Measurements from ENCODE around the gene SLC34A3.
A peak's percentile ranks its signal among the peaks of the same experiment; 100 is the strongest.
"Not testable (repeated sequence)": the region's sequence is repeated elsewhere in the genome, so short reads cannot be mapped to it uniquely, and the experiment has no call there.

Gene SLC34A3

GRCh38 chr9:137251490-137252268 is 21.0 kb downstream of the SLC34A3 start:
- no peaks in the 10 kb centered on the region for H3K9me3 ChIP-seq (ENCODE audit: control insufficient read depth in 1 of 2, low read length in 2 of 2)

GRCh38 chr9:137252555-137253506 is 22.1 kb downstream of the SLC34A3 start:
- H3K4me1 ChIP-seq (ENCODE audit: control insufficient read depth in 1 of 2, insufficient read depth in 2 of 2, low read length in 2 of 2): peaks cover 21 to 33% of the 10 kb centered on the region in 2 donors
- H3K27me3 ChIP-seq (ENCODE audit: control insufficient read depth in 1 of 2, insufficient read depth in 2 of 2, low read length in 2 of 2): no peaks in the 10 kb centered on the region
- H3K9me3 ChIP-seq (ENCODE audit: control insufficient read depth in 1 of 2, low read length in 2 of 2): no peaks in the 10 kb centered on the region
- H3K27ac ChIP-seq (ENCODE audit: low read depth, low read length): no peak overlapping the region
- no peak overlapping the region for H3K9ac ChIP-seq (ENCODE audit: low read depth in 1 of 2, low read length in 2 of 2)
- H3K36me3 ChIP-seq (ENCODE audit: control insufficient read depth in 1 of 2, insufficient read depth in 2 of 2, low read length in 2 of 2): peaks cover 0 to 10% of the 10 kb centered on the region in 2 donors
- H3K4me3 ChIP-seq (ENCODE audit: low read depth in 1 of 2, low read length in 2 of 2): no peak overlapping the region

More at GRCh38 chr9:137251490-137252268, 21.0 kb downstream of the SLC34A3 start:
- H3K4me1 ChIP-seq (ENCODE audit: control insufficient read depth in 1 of 2, insufficient read depth in 2 of 2, low read length in 2 of 2): peaks cover 18 to 29% of the 10 kb centered on the region in 2 donors
- H3K9ac ChIP-seq (ENCODE audit: low read depth in 1 of 2, low read length in 2 of 2): no peak overlapping the region
- no peak overlapping the region for H3K27ac ChIP-seq (ENCODE audit: low read depth, low read length)
- H3K36me3 ChIP-seq (ENCODE audit: control insufficient read depth in 1 of 2, insufficient read depth in 2 of 2, low read length in 2 of 2): peaks cover 0 to 6% of the 10 kb centered on the region in 2 donors
- H3K27me3 ChIP-seq (ENCODE audit: control insufficient read depth in 1 of 2, insufficient read depth in 2 of 2, low read length in 2 of 2): no peaks in the 10 kb centered on the region
- H3K4me3 ChIP-seq (ENCODE audit: low read depth in 1 of 2, low read length in 2 of 2): no peak overlapping the region

- H3K4me3 ChIP-seq (ENCODE audit: low read depth in 1 of 2, low read length in 2 of 2): peak overlapping the region; percentile 78 to 79
- H3K27me3 ChIP-seq (ENCODE audit: control insufficient read depth in 1 of 2, insufficient read depth in 2 of 2, low read length in 2 of 2): no peaks in the 10 kb centered on the region
- H3K36me3 ChIP-seq (ENCODE audit: control insufficient read depth in 1 of 2, insufficient read depth in 2 of 2, low read length in 2 of 2): peaks cover under 1 to 18% of the 10 kb centered on the region in 2 donors
- H3K27ac ChIP-seq (ENCODE audit: low read depth, low read length): peak overlapping the region; percentile 63
- H3K9ac ChIP-seq (ENCODE audit: low read depth in 1 of 2, low read length in 2 of 2): peak overlapping the region; percentile 74 to 91
- no peaks in the 10 kb centered on the region for H3K9me3 ChIP-seq (ENCODE audit: control insufficient read depth in 1 of 2, low read length in 2 of 2)
- H3K4me1 ChIP-seq (ENCODE audit: control insufficient read depth in 1 of 2, insufficient read depth in 2 of 2, low read length in 2 of 2): peaks cover 21 to 33% of the 10 kb centered on the region in 2 donors
Measured at GRCh38 chr9:137253717-137254623, 23.3 kb downstream of the SLC34A3 start.

GRCh38 chr9:137254624-137255447 is 24.1 kb downstream of the SLC34A3 start, which contains the start of gene NELFB:
TSS of gene NELFB (plus strand) at chr9:137255327.
- peaks cover 21 to 33% of the 10 kb centered on the region in 2 donors for H3K4me1 ChIP-seq (ENCODE audit: control insufficient read depth in 1 of 2, insufficient read depth in 2 of 2, low read length in 2 of 2)
- peak within 1 kb of the TSS; percentile 74 to 91 for H3K9ac ChIP-seq (ENCODE audit: low read depth in 1 of 2, low read length in 2 of 2)
- H3K36me3 ChIP-seq (ENCODE audit: control insufficient read depth in 1 of 2, insufficient read depth in 2 of 2, low read length in 2 of 2): peaks cover 5 to 21% of the 10 kb centered on the region in 2 donors
- H3K27me3 ChIP-seq (ENCODE audit: control insufficient read depth in 1 of 2, insufficient read depth in 2 of 2, low read length in 2 of 2): no peaks in the 10 kb centered on the region
- peak within 1 kb of the TSS; percentile 84 to 93 for H3K4me3 ChIP-seq (ENCODE audit: low read depth in 1 of 2, low read length in 2 of 2)
- no peaks in the 10 kb centered on the region for H3K9me3 ChIP-seq (ENCODE audit: control insufficient read depth in 1 of 2, low read length in 2 of 2)
- peak within 1 kb of the TSS; percentile 63 for H3K27ac ChIP-seq (ENCODE audit: low read depth, low read length)

- Histone ChIP-seq H3K4me3 (ENCODE audit: low read depth in 1 of 2, low read length in 2 of 2) (peak overlapping the region; percentile 84 to 93), H3K27me3 (ENCODE audit: control insufficient read depth in 1 of 2, insufficient read depth in 2 of 2, low read length in 2 of 2) (no peaks in the 10 kb centered on the region), H3K9me3 (ENCODE audit: control insufficient read depth in 1 of 2, low read length in 2 of 2) (no peaks in the 10 kb centered on the region), H3K27ac (ENCODE audit: low read depth, low read length) (peak overlapping the region; percentile 32), H3K4me1 (ENCODE audit: control insufficient read depth in 1 of 2, insufficient read depth in 2 of 2, low read length in 2 of 2) (peaks cover 21 to 33% of the 10 kb centered on the region in 2 donors), H3K9ac (ENCODE audit: low read depth in 1 of 2, low read length in 2 of 2) (peak overlapping the region; percentile 65 to 85), H3K36me3 (ENCODE audit: control insufficient read depth in 1 of 2, insufficient read depth in 2 of 2, low read length in 2 of 2) (peaks cover 5 to 21% of the 10 kb centered on the region in 2 donors)
Measured at GRCh38 chr9:137255448-137256114, 24.9 kb downstream of the SLC34A3 start.

GRCh38 chr9:137256362-137256761 is 25.7 kb downstream of the SLC34A3 start:
- no peaks in the 10 kb centered on the region for H3K27me3 ChIP-seq (ENCODE audit: control insufficient read depth in 1 of 2, insufficient read depth in 2 of 2, low read length in 2 of 2)
- peak overlapping the region; percentile 84 to 93 for H3K4me3 ChIP-seq (ENCODE audit: low read depth in 1 of 2, low read length in 2 of 2)
- no peaks in the 10 kb centered on the region for H3K9me3 ChIP-seq (ENCODE audit: control insufficient read depth in 1 of 2, low read length in 2 of 2)
- H3K9ac ChIP-seq (ENCODE audit: low read depth in 1 of 2, low read length in 2 of 2): peak overlapping the region; percentile 65 to 85
- H3K27ac ChIP-seq (ENCODE audit: low read depth, low read length): no peak overlapping the region
- H3K4me1 ChIP-seq (ENCODE audit: control insufficient read depth in 1 of 2, insufficient read depth in 2 of 2, low read length in 2 of 2): peaks cover 21 to 33% of the 10 kb centered on the region in 2 donors
- H3K36me3 ChIP-seq (ENCODE audit: control insufficient read depth in 1 of 2, insufficient read depth in 2 of 2, low read length in 2 of 2): peaks cover 5 to 21% of the 10 kb centered on the region in 2 donors

GRCh38 chr9:137256856-137257255 is 26.2 kb downstream of the SLC34A3 start:
- H3K4me3 ChIP-seq (ENCODE audit: low read depth in 1 of 2, low read length in 2 of 2): peak overlapping the region; percentile 84 to 93
- peaks cover 5 to 21% of the 10 kb centered on the region in 2 donors for H3K36me3 ChIP-seq (ENCODE audit: control insufficient read depth in 1 of 2, insufficient read depth in 2 of 2, low read length in 2 of 2)
- H3K9ac ChIP-seq (ENCODE audit: low read depth in 1 of 2, low read length in 2 of 2): no peak overlapping the region
- H3K4me1 ChIP-seq (ENCODE audit: control insufficient read depth in 1 of 2, insufficient read depth in 2 of 2, low read length in 2 of 2): peaks cover 21 to 33% of the 10 kb centered on the region in 2 donors
- H3K27me3 ChIP-seq (ENCODE audit: control insufficient read depth in 1 of 2, insufficient read depth in 2 of 2, low read length in 2 of 2): no peaks in the 10 kb centered on the region
- H3K27ac ChIP-seq (ENCODE audit: low read depth, low read length): no peak overlapping the region
- no peaks in the 10 kb centered on the region for H3K9me3 ChIP-seq (ENCODE audit: control insufficient read depth in 1 of 2, low read length in 2 of 2)

GRCh38 chr9:137262173-137262908 is 31.6 kb downstream of the SLC34A3 start:
- not testable (repeated sequence) for H3K9ac ChIP-seq (ENCODE audit: low read depth in 1 of 2, low read length in 2 of 2); H3K4me1 ChIP-seq (ENCODE audit: control insufficient read depth in 1 of 2, insufficient read depth in 2 of 2, low read length in 2 of 2); H3K4me3 ChIP-seq (ENCODE audit: low read depth in 1 of 2, low read length in 2 of 2); H3K27me3 ChIP-seq (ENCODE audit: control insufficient read depth in 1 of 2, insufficient read depth in 2 of 2, low read length in 2 of 2); H3K27ac ChIP-seq (ENCODE audit: low read depth, low read length); H3K9me3 ChIP-seq (ENCODE audit: control insufficient read depth in 1 of 2, low read length in 2 of 2)
- H3K36me3 ChIP-seq (ENCODE audit: control insufficient read depth in 1 of 2, insufficient read depth in 2 of 2, low read length in 2 of 2): peaks cover 14 to 46% of the 10 kb centered on the region in 2 donors
